ENCODE data around the gene PIK3CA. TPM values are rescaled to one million over a fixed set of nuclear protein-coding genes. Genes with fewer than 3 reads are reported as not detected.

Gene PIK3CA
- total RNA-seq, 1 experiment from 2014 or later = 12.0 TPM

DNA sequence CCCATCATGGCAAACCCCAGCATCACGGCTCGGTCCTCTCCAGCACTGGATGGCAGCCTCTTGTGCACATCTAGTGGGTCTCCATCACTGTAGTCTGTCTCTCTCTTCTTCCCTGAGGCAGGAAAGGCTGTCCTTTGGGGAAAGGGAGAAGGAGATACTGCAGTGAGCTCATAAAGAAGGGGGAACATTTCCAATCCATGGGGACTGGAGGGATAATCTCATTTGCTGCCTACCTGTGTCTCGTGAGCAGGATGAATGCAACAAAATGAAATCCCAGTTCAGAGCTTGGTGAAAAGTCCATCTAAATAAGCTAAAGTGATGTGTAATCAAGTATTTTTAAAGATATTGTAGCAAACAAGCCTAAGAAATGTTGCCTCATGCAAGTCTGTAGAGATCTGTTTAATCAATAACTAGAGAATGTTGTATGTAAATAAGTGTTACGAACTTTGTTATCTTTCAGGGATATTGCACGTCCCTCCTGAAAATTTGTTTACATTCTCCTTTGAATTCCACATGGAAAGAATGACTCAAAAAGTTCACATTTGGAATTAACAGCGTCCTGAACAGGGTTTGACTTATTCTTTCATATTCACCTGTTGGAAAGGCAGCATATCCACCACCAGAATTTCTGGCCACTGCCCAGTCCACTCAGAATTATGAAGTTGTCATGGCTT, 102.8 kb downstream of the PIK3CA start, which contains the start of gene KCNMB3:
Gene KCNMB3 (minus strand): TSS at position 312 of the 674 bp plus-strand sequence. CDS start 124 bp downstream, at position 188.
- TF ChIP-seq, protein P1, sequence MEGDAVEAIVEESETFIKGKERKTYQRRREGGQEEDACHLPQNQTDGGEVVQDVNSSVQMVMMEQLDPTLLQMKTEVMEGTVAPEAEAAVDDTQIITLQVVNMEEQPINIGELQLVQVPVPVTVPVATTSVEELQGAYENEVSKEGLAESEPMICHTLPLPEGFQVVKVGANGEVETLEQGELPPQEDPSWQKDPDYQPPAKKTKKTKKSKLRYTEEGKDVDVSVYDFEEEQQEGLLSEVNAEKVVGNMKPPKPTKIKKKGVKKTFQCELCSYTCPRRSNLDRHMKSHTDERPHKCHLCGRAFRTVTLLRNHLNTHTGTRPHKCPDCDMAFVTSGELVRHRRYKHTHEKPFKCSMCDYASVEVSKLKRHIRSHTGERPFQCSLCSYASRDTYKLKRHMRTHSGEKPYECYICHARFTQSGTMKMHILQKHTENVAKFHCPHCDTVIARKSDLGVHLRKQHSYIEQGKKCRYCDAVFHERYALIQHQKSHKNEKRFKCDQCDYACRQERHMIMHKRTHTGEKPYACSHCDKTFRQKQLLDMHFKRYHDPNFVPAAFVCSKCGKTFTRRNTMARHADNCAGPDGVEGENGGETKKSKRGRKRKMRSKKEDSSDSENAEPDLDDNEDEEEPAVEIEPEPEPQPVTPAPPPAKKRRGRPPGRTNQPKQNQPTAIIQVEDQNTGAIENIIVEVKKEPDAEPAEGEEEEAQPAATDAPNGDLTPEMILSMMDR (conservative IDR thresholded peaks at IDR 0.05) = no peak
- no peak within 1 kb of the TSS for H2BK15ac ChIP-seq (ENCODE audit: low read depth, low read length)
- no peak within 1 kb of the TSS for H4K8ac ChIP-seq (replicated peaks; ENCODE audit: insufficient read length, low read depth, low read length)
- H4K20me1 ChIP-seq (ENCODE audit: control insufficient read depth, insufficient read depth, insufficient read length) = no peaks in the 10 kb centered on the region
- no peak within 1 kb of the TSS for H3K4me2 ChIP-seq (ENCODE audit: insufficient read depth, insufficient read length, low read length)
- no peaks in the 10 kb centered on the region for H3K9me3 ChIP-seq (ENCODE audit: control insufficient read depth, low read depth, low read length)
- no peak within 1 kb of the TSS for H3K9ac ChIP-seq (ENCODE audit: extremely low read depth, insufficient read length, low read length)
- H3K27ac ChIP-seq (ENCODE audit: insufficient read length, low read depth, low read length) = no peak within 1 kb of the TSS
- H3K27me3 Mint-ChIP-seq (ENCODE audit: low read depth) = no peaks in the 10 kb centered on the region
- H2BK12ac ChIP-seq (ENCODE audit: insufficient read length, low read depth, low read length) = no peak within 1 kb of the TSS
- H2AK5ac ChIP-seq (ENCODE audit: insufficient read length, low read length) = no peak within 1 kb of the TSS
- no peaks in the 10 kb centered on the region for H3K27me3 ChIP-seq (ENCODE audit: insufficient read depth, low read length)
- no peak within 1 kb of the TSS for H3T11ph ChIP-seq (ENCODE audit: low read length)
- no peak within 1 kb of the TSS for H3K4me3 Mint-ChIP-seq
- DNase-seq = no peak
- H2AFZ ChIP-seq (ENCODE audit: low read length) = no peak within 1 kb of the TSS
- no peak within 1 kb of the TSS for H3K27ac Mint-ChIP-seq
- H3K56ac ChIP-seq (ENCODE audit: insufficient read length, low read depth, low read length) = no peak within 1 kb of the TSS
- H3K4me1 Mint-ChIP-seq = no peaks in the 10 kb centered on the region
- H3K79me2 ChIP-seq (ENCODE audit: insufficient read depth, low read length) = no peaks in the 10 kb centered on the region
- H3K23me2 ChIP-seq (ENCODE audit: insufficient read length, low read depth, low read length, poor library complexity, severe bottlenecking) = no peaks in the 10 kb centered on the region
- H3K23ac ChIP-seq (ENCODE audit: insufficient read length, low read depth, low read length) = no peak within 1 kb of the TSS
- WGBS (ENCODE audit: extremely low coverage, insufficient read length, low lambda C conversion rate) = no CpG with 5 or more reads among the region's 6 CpGs
- H2BK5ac ChIP-seq (ENCODE audit: insufficient read length, low read length) = no peak within 1 kb of the TSS
- no peak within 1 kb of the TSS for H3K18ac ChIP-seq (ENCODE audit: insufficient read length, low read depth, low read length)
- no peak within 1 kb of the TSS for H4K5ac ChIP-seq (ENCODE audit: insufficient read length, low read depth, low read length)
- no peak within 1 kb of the TSS for H2BK120ac ChIP-seq (ENCODE audit: low read depth, low read length, poor library complexity, severe bottlenecking)
- H3K4ac ChIP-seq (ENCODE audit: low read depth, low read length) = no peak within 1 kb of the TSS
- no peak within 1 kb of the TSS for H2BK20ac ChIP-seq (ENCODE audit: low read depth, low read length, poor library complexity, severe bottlenecking)
- H3K79me1 ChIP-seq (ENCODE audit: insufficient read depth, low read depth, low read length, poor library complexity, severe bottlenecking) = no peaks in the 10 kb centered on the region
- H3K9me3 Mint-ChIP-seq = no peaks in the 10 kb centered on the region
- no peaks in the 10 kb centered on the region for H3K4me1 ChIP-seq (ENCODE audit: insufficient read depth, low read length)
- H3K36me3 Mint-ChIP-seq (ENCODE audit: insufficient read depth in 1 of 3, low read depth in 3 of 3) = peaks cover 3 to 10% (median 7%) of the 10 kb centered on the region in 3 experiments; a peak in 4 of 7 replicates
- H4K91ac ChIP-seq (ENCODE audit: insufficient read length, low read depth, low read length) = no peak within 1 kb of the TSS
- no peak within 1 kb of the TSS for H3K14ac ChIP-seq (ENCODE audit: insufficient read depth, low read length)

Data from H9 (cell line).